ENCODE results near the gene CREG1. TPM values are rescaled to one million over a fixed set of nuclear protein-coding genes. Genes with fewer than 3 reads are reported as not detected.

The CREG1 gene
- total RNA-seq, 1 experiment from 2014 or later, result 21.7 TPM

DNA sequence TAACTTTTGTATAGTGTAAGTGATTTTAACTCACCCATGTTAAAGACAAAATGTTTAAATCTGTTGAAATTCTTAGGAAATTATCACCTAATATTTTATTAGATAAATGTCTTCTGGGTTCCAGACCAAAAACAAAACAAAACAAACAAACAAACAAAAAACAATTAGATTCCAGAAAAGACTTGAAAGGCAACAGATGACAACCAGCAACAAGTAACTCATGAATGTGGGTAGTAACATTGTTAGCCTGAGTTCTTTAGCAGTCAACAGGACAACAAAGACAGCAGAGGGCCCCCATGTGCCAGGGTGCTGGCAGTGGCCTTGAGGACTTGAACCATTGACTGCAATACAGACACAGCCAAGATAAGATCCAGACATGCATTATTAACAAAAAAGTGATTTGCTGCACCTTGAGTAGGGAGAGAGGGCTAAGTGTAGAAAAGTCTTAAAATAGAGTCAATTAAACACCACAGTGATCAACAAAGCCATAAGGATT, 32.8 kb downstream of the CREG1 start (continued):
- no peak for TF ChIP-seq CREB1 (CRISPR knock-in tag; IDR thresholded peaks at IDR 0.05)
- TF ChIP-seq PRRX2 (CRISPR knock-in tag; IDR thresholded peaks at IDR 0.05), result no peak
- TF ChIP-seq TCF7 (CRISPR knock-in tag; IDR thresholded peaks at IDR 0.05; ENCODE audit: low read depth), result no peak
- TF ChIP-seq SMAD4 (CRISPR knock-in tag; IDR thresholded peaks at IDR 0.05), result no peak
- TF ChIP-seq, protein P1, sequence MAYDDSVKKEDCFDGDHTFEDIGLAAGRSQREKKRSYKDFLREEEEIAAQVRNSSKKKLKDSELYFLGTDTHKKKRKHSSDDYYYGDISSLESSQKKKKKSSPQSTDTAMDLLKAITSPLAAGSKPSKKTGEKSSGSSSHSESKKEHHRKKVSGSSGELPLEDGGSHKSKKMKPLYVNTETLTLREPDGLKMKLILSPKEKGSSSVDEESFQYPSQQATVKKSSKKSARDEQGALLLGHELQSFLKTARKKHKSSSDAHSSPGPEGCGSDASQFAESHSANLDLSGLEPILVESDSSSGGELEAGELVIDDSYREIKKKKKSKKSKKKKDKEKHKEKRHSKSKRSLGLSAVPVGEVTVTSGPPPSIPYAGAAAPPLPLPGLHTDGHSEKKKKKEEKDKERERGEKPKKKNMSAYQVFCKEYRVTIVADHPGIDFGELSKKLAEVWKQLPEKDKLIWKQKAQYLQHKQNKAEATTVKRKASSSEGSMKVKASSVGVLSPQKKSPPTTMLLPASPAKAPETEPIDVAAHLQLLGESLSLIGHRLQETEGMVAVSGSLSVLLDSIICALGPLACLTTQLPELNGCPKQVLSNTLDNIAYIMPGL (CRISPR knock-in tag; IDR thresholded peaks at IDR 0.05), result no peak
- no peak for TF ChIP-seq GABPB1 (CRISPR knock-in tag; IDR thresholded peaks at IDR 0.05)

DNA sequence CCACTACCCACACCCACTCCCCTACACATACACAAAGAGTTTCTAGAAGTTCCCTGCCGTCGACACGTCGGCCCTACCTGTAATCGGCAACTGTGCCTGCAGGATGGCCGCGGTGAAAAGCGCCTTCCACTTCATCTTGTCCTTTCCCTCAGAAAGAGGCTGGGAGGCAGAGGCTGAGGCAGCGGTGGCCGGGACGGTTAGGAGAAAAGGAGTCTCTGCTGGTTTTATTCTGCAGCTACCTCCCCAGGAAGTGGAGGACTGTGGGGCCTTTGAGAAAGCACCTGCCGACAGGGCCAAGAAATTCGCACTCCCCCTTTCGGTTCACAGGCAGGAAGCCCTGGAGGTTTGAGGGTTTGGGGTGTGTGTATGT, 35.2 kb downstream of the CREG1 start, which contains the start of gene CD247:
Gene CD247 (minus strand): TSS at position 199 of the 370 bp plus-strand sequence. CDS start 64 bp downstream, at position 135.
- ChIA-PET POLR2A (no interaction called here), CTCF (interaction anchor here (0.6 to 2.1 kb wide), 3 partner anchors 16 to 22 kb away, joined by 3 to 6 read pairs (median 4); no protein-coding TSS in a partner anchor)
- Mint-ChIP-seq H3K27me3 (ENCODE audit: low read depth) (no peaks in the 10 kb centered on the region; the same call in 1 of the 2 replicates), H3K4me1 (0 out of 2 replicates have a peak, but pooled peaks cover 3% of the 10 kb centered on the region), H3K9me3 (no peaks in the 10 kb centered on the region), H3K27ac (no peak within 1 kb of the TSS), H3K36me3 (no peaks in the 10 kb centered on the region), H3K4me3 (no peak within 1 kb of the TSS)
- TF ChIP-seq ZNF219 (CRISPR knock-in tag; IDR thresholded peaks at IDR 0.05; ENCODE audit: borderline replicate concordance) (no peak), NFYB (CRISPR knock-in tag; conservative IDR thresholded peaks at IDR 0.05; ENCODE audit: low read depth) (no peak), ZNF671 (CRISPR knock-in tag; IDR thresholded peaks at IDR 0.05) (no peak), ZNF232 (CRISPR knock-in tag; IDR thresholded peaks at IDR 0.05) (no peak), SOX15 (CRISPR knock-in tag; IDR thresholded peaks at IDR 0.05) (no peak), SMAD3 (CRISPR knock-in tag; IDR thresholded peaks at IDR 0.05; ENCODE audit: borderline replicate concordance) (no peak), GABPB1 (CRISPR knock-in tag; IDR thresholded peaks at IDR 0.05) (no peak)
- TF ChIP-seq, protein P2, sequence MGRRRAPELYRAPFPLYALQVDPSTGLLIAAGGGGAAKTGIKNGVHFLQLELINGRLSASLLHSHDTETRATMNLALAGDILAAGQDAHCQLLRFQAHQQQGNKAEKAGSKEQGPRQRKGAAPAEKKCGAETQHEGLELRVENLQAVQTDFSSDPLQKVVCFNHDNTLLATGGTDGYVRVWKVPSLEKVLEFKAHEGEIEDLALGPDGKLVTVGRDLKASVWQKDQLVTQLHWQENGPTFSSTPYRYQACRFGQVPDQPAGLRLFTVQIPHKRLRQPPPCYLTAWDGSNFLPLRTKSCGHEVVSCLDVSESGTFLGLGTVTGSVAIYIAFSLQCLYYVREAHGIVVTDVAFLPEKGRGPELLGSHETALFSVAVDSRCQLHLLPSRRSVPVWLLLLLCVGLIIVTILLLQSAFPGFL (CRISPR knock-in tag; IDR thresholded peaks at IDR 0.05; ENCODE audit: borderline replicate concordance), result no peak
- TF ChIP-seq, protein P3, sequence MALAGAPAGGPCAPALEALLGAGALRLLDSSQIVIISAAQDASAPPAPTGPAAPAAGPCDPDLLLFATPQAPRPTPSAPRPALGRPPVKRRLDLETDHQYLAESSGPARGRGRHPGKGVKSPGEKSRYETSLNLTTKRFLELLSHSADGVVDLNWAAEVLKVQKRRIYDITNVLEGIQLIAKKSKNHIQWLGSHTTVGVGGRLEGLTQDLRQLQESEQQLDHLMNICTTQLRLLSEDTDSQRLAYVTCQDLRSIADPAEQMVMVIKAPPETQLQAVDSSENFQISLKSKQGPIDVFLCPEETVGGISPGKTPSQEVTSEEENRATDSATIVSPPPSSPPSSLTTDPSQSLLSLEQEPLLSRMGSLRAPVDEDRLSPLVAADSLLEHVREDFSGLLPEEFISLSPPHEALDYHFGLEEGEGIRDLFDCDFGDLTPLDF (CRISPR knock-in tag; IDR thresholded peaks at IDR 0.05), result no peak
- TF ChIP-seq, protein P1 (CRISPR knock-in tag; IDR thresholded peaks at IDR 0.05), result no peak
- TF ChIP-seq, protein P4, sequence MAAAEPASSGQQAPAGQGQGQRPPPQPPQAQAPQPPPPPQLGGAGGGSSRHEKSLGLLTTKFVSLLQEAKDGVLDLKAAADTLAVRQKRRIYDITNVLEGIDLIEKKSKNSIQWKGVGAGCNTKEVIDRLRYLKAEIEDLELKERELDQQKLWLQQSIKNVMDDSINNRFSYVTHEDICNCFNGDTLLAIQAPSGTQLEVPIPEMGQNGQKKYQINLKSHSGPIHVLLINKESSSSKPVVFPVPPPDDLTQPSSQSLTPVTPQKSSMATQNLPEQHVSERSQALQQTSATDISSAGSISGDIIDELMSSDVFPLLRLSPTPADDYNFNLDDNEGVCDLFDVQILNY (CRISPR knock-in tag; IDR thresholded peaks at IDR 0.05), result no peak
- TF ChIP-seq, protein P5, sequence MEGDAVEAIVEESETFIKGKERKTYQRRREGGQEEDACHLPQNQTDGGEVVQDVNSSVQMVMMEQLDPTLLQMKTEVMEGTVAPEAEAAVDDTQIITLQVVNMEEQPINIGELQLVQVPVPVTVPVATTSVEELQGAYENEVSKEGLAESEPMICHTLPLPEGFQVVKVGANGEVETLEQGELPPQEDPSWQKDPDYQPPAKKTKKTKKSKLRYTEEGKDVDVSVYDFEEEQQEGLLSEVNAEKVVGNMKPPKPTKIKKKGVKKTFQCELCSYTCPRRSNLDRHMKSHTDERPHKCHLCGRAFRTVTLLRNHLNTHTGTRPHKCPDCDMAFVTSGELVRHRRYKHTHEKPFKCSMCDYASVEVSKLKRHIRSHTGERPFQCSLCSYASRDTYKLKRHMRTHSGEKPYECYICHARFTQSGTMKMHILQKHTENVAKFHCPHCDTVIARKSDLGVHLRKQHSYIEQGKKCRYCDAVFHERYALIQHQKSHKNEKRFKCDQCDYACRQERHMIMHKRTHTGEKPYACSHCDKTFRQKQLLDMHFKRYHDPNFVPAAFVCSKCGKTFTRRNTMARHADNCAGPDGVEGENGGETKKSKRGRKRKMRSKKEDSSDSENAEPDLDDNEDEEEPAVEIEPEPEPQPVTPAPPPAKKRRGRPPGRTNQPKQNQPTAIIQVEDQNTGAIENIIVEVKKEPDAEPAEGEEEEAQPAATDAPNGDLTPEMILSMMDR (IDR thresholded peaks at IDR 0.05), result no peak
- ATAC-seq (no peak), DNase-seq (ENCODE audit: low spot score) (no peak)
